ENCODE results near the gene KRT14. TPM values are rescaled to one million over a fixed set of nuclear protein-coding genes. Genes with fewer than 3 reads are reported as not detected.

KRT14 gene
- total RNA-seq, 1 donor from 2014 or later, result 0.19 TPM

GRCh38 chr17:41551365-41551764 is 35.3 kb downstream of the KRT14 start:
- H3K4me1 Mint-ChIP-seq (ENCODE audit: unreplicated experiment), result peaks cover 36% of the 10 kb centered on the region
- no peak overlapping the region for H3K4me3 Mint-ChIP-seq
- peaks cover 5% of the 10 kb centered on the region for H3K9me3 Mint-ChIP-seq
- no peaks in the 10 kb centered on the region for H3K36me3 Mint-ChIP-seq
- DNase-seq (ENCODE audit: extremely low spot score, unreplicated experiment), result no peak
- peaks cover under 1% of the 10 kb centered on the region for H3K27me3 Mint-ChIP-seq
- TF ChIP-seq, protein P1, sequence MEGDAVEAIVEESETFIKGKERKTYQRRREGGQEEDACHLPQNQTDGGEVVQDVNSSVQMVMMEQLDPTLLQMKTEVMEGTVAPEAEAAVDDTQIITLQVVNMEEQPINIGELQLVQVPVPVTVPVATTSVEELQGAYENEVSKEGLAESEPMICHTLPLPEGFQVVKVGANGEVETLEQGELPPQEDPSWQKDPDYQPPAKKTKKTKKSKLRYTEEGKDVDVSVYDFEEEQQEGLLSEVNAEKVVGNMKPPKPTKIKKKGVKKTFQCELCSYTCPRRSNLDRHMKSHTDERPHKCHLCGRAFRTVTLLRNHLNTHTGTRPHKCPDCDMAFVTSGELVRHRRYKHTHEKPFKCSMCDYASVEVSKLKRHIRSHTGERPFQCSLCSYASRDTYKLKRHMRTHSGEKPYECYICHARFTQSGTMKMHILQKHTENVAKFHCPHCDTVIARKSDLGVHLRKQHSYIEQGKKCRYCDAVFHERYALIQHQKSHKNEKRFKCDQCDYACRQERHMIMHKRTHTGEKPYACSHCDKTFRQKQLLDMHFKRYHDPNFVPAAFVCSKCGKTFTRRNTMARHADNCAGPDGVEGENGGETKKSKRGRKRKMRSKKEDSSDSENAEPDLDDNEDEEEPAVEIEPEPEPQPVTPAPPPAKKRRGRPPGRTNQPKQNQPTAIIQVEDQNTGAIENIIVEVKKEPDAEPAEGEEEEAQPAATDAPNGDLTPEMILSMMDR (conservative IDR thresholded peaks at IDR 0.05), result no peak
- peak overlapping the region; percentile 36 for H3K27ac Mint-ChIP-seq

DNA sequence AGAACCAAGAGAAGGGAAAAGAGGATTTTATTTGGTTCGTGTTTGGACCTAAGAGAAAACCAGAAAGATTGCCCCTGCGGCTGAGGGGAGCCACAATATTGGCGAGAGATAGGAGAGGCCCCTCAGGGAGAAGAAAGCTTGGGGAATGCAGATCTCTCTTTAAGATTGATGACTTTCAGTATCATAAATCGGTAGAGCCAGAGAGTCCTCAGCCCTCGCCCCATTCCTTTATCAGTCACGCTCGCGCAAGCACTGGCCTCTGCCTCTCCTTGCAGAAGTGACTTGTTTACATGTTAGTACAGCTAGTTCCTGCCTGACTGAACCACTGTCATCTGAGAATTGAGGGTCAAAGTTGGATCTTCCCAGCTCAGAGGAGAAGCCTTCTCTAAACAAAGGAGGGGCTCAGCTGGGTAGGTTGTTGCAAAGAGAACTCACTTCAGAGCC is 37.1 kb downstream of the KRT14 start:
- peak overlapping the region; percentile 81 for H3K4me3 Mint-ChIP-seq
- DNase-seq (ENCODE audit: extremely low spot score, unreplicated experiment), result no peak
- H3K27me3 Mint-ChIP-seq, result no peaks in the 10 kb centered on the region
- peak overlapping the region; percentile 97 for H3K27ac Mint-ChIP-seq
- H3K36me3 Mint-ChIP-seq, result no peaks in the 10 kb centered on the region
- peaks cover 40% of the 10 kb centered on the region for H3K4me1 Mint-ChIP-seq (ENCODE audit: unreplicated experiment)
- H3K9me3 Mint-ChIP-seq, result peaks cover 5% of the 10 kb centered on the region
- TF ChIP-seq, protein P1 (conservative IDR thresholded peaks at IDR 0.05), result no peak

GRCh38 chr17:41548844-41549595 is 37.7 kb downstream of the KRT14 start:
- H3K36me3 Mint-ChIP-seq, result no peaks in the 10 kb centered on the region
- no peaks in the 10 kb centered on the region for H3K27me3 Mint-ChIP-seq
- peaks cover 5% of the 10 kb centered on the region for H3K9me3 Mint-ChIP-seq
- DNase-seq (ENCODE audit: extremely low spot score, unreplicated experiment), result peak; percentile 91
- peak overlapping the region; percentile 97 for H3K27ac Mint-ChIP-seq
- TF ChIP-seq, protein P1 (conservative IDR thresholded peaks at IDR 0.05), result peak; percentile 93
- H3K4me1 Mint-ChIP-seq (ENCODE audit: unreplicated experiment), result peaks cover 42% of the 10 kb centered on the region
- H3K4me3 Mint-ChIP-seq, result peak overlapping the region; percentile 81

GRCh38 chr17:41547921-41548843 is 38.5 kb downstream of the KRT14 start:
- TF ChIP-seq, protein P1 (conservative IDR thresholded peaks at IDR 0.05), result no peak
- no peak for DNase-seq (ENCODE audit: extremely low spot score, unreplicated experiment)
- no peaks in the 10 kb centered on the region for H3K36me3 Mint-ChIP-seq
- H3K4me3 Mint-ChIP-seq, result peak overlapping the region; percentile 67
- H3K27ac Mint-ChIP-seq, result peak overlapping the region; percentile 97
- peaks cover 5% of the 10 kb centered on the region for H3K9me3 Mint-ChIP-seq
- no peaks in the 10 kb centered on the region for H3K27me3 Mint-ChIP-seq
- peaks cover 42% of the 10 kb centered on the region for H3K4me1 Mint-ChIP-seq (ENCODE audit: unreplicated experiment)

GRCh38 chr17:41547378-41547841 is 39.3 kb downstream of the KRT14 start:
- H3K27ac Mint-ChIP-seq, result peak overlapping the region; percentile 97
- DNase-seq (ENCODE audit: extremely low spot score, unreplicated experiment), result no peak
- H3K4me1 Mint-ChIP-seq (ENCODE audit: unreplicated experiment), result peaks cover 37% of the 10 kb centered on the region

More at GRCh38 chr17:41547378-41547841, 39.3 kb downstream of the KRT14 start:
- Mint-ChIP-seq H3K4me3 (peak overlapping the region; percentile 67), H3K9me3 (peaks cover 5% of the 10 kb centered on the region), H3K36me3 (no peaks in the 10 kb centered on the region), H3K27me3 (no peaks in the 10 kb centered on the region)
- TF ChIP-seq, protein P1 (conservative IDR thresholded peaks at IDR 0.05), result no peak

All from type B pancreatic cell (in vitro differentiated cells).